Thyroid gland (tissue), 4 donors: ENCODE results near the gene SELENOT. TPM values are rescaled to one million over a fixed set of nuclear protein-coding genes. Genes with fewer than 3 reads are reported as not detected.

Source experiments
- DNase-seq, 2 donors: peaks; one replicate each; pipeline ENCODE4 v3.0.0-alpha.2; 2019
- H3K27ac ChIP-seq, 3 donors: fragments of 200-600 bp; sonication (generic); 1 replicate in 2 of 3; 2 replicates in 1 of 3; pipeline ENCODE4 v1.5.1; 2016 to 2019; ENCODE audit warnings: mild to moderate bottlenecking in 1 of 3, moderate library complexity in 1 of 3
- H3K27me3 ChIP-seq: fragments of 200-600 bp; sonication (generic); one replicate; pipeline ENCODE4 v1.5.1; 2019
- H3K36me3 ChIP-seq, 2 donors: fragments of 200-600 bp; sonication (generic); one replicate each; pipeline ENCODE4 v1.5.1; 2016 to 2019
- H3K4me1 ChIP-seq, 2 donors: fragments of 200-600 bp; sonication (generic); one replicate each; pipeline ENCODE4 v1.5.1; 2017 to 2019
- H3K4me3 ChIP-seq, 3 donors: fragments of 200-600 bp; sonication (generic); replicated peaks in 1 of 3; 1 replicate in 2 of 3; 2 replicates in 1 of 3; pipeline ENCODE4 v1.5.1; 2016; ENCODE audit warnings: mild to moderate bottlenecking in 1 of 3
- H3K9me3 ChIP-seq: fragments of 200-600 bp; sonication (generic); one replicate; pipeline ENCODE4 v1.5.1; 2017
- POLR2A ChIP-seq, 2 donors: fragments of 450-650 bp; IDR thresholded peaks; one replicate each; pipeline ENCODE4 v1.6.1; 2017; ENCODE audit warnings: antibody characterized with exemption in 2 of 2, mild to moderate bottlenecking in 2 of 2, moderate library complexity in 1 of 2
- WGBS, 2 donors: methylation state at CpG; one replicate each; pipeline ENCODE4 v1.1.5; 2017; 5-methylcytosine and 5-hydroxymethylcytosine counted together
- intact Hi-C: fragments of 100-400 bp; cut with DNase I; formaldehyde crosslinking; loops from one replicate; pipeline ENCODE4 v1.15.1; 2023
- total RNA-seq, 4 donors: library from RNA; depleted of rRNA; stranded (reverse); fragments of >200 nt; gene quantifications; one replicate each; pipeline ENCODE4 v1.2.3, GENCODE V29; 2016
- TF ChIP-seq, protein P1 (sequence below), 6 experiments: fragments of 200-600 bp in 3 of 6; fragments of 450-650 bp in 3 of 6; sonication (generic) in 3 of 6; IDR thresholded peaks; one replicate each; pipeline ENCODE4 v1.5.1; 2016 to 2019; ENCODE audit warnings: antibody characterized with exemption in 6 of 6, mild to moderate bottlenecking in 2 of 6, inconsistent platforms in 1 of 6, moderate library complexity in 1 of 6

Gene SELENOT, protein sequence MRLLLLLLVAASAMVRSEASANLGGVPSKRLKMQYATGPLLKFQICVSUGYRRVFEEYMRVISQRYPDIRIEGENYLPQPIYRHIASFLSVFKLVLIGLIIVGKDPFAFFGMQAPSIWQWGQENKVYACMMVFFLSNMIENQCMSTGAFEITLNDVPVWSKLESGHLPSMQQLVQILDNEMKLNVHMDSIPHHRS
- 100 to 1,000 TPM in 3 of 4 donors, 10 to 100 TPM in 1; 98.8 to 168 (median 137) TPM for total RNA-seq

DNA sequence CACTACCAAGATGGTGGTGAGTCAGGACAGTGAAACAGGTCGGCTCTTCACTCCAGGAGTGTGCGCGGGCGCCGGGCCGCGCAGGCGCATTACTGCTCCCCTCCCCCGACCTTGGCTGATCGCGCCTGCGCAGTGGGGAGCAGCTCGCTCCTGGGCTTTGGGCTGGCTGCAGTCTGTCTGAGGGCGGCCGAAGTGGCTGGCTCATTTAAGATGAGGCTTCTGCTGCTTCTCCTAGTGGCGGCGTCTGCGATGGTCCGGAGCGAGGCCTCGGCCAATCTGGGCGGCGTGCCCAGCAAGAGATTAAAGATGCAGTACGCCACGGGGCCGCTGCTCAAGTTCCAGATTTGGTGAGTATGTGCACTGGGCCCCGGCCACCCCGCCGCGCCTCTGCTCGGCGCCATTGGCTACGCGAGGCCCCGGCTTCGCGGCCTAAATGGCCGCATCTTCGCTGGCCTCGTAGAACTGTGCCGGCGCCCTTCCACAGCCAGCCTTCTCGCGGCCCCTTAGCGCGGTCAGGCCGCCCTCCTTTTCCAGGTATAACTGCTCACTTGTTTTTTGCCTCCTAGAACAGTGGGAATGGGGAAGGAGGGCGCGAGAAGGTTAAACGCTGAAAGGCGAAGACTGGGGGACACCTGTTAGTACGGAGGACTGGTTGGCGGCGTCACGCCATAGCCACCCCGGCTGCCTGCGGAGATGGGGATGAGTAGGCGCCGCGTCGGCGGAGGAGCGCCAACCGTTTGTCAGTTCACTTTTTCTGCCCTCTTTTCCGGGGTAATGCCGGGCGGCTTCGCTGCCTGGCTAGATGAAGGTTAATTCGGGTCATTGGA is at the start of gene SELENOT:
SELENOT (plus strand) TSS at position 169 of the 827 bp plus-strand sequence; CDS start at position 211, 42 bp downstream.
- H3K4me3 ChIP-seq: peak within 1 kb of the TSS; percentile 42 to 79 (median 54)
- DNase-seq: peak; percentile 94 to 95
- H3K36me3 ChIP-seq: no peaks in the 10 kb centered on the region
- TF ChIP-seq POLR2A (IDR thresholded peaks at IDR 0.05): peak; percentile 81 to 98
- TF ChIP-seq, protein P1, sequence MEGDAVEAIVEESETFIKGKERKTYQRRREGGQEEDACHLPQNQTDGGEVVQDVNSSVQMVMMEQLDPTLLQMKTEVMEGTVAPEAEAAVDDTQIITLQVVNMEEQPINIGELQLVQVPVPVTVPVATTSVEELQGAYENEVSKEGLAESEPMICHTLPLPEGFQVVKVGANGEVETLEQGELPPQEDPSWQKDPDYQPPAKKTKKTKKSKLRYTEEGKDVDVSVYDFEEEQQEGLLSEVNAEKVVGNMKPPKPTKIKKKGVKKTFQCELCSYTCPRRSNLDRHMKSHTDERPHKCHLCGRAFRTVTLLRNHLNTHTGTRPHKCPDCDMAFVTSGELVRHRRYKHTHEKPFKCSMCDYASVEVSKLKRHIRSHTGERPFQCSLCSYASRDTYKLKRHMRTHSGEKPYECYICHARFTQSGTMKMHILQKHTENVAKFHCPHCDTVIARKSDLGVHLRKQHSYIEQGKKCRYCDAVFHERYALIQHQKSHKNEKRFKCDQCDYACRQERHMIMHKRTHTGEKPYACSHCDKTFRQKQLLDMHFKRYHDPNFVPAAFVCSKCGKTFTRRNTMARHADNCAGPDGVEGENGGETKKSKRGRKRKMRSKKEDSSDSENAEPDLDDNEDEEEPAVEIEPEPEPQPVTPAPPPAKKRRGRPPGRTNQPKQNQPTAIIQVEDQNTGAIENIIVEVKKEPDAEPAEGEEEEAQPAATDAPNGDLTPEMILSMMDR (IDR thresholded peaks at IDR 0.05): peak in 4 of 6 experiments; percentile 27 to 40 (median 36)
- 0 to 1% methylated on average over 21 to 50 of the region's 69 CpGs for WGBS, 2 donors
- intact Hi-C loops: loop anchor here (5.0 kb wide), 1 partner anchor 56 kb away; the partner anchor contains the start of genes EIF2A and SERP1
- H3K9me3 ChIP-seq: no peaks in the 10 kb centered on the region
- peaks cover 20 to 40% of the 10 kb centered on the region in 2 donors for H3K4me1 ChIP-seq
- H3K27me3 ChIP-seq: no peaks in the 10 kb centered on the region
- peak within 1 kb of the TSS; percentile 94 to 97 (median 97) for H3K27ac ChIP-seq

DNA sequence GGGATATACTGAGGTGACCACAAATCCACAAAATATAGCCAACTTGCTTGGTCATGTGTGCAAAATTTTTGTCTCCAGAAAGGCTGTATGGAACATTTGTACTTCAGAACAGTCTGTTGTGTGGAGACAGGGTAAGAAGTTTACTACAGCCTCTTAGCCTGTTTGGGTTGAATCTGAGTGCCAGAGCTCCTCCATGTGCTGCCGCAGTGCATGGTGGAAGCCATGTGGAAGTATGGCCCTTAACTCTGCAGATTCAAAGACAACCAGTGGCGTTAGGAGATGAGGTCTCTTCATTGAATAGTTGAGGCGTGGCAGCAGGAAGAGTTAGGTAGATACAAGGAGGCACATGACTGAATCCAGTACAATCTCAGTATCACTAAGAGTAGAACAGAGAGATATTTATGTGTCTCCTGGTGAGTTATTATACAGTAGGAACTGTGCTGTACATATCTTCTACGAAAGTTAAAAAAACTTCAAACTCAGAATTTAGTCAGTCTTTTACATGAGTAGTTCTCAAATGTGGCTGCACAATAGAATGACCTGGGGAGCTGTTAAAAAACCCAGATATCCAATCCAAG is 47.2 kb upstream of the SELENOT start:
- no peak overlapping the region for H3K27ac ChIP-seq
- peaks cover 3 to 16% of the 10 kb centered on the region in 2 donors for H3K36me3 ChIP-seq
- intact Hi-C loops: no loop called here
- H3K4me1 ChIP-seq: no peaks in the 10 kb centered on the region
- WGBS, 2 donors: 93 to 98% methylated on average over 4 of the region's 4 CpGs
- no peak overlapping the region for H3K4me3 ChIP-seq
- no peak for DNase-seq
- TF ChIP-seq, protein P1 (IDR thresholded peaks at IDR 0.05): no peak
- TF ChIP-seq POLR2A (IDR thresholded peaks at IDR 0.05): no peak
- no peaks in the 10 kb centered on the region for H3K9me3 ChIP-seq
- H3K27me3 ChIP-seq: no peaks in the 10 kb centered on the region

DNA sequence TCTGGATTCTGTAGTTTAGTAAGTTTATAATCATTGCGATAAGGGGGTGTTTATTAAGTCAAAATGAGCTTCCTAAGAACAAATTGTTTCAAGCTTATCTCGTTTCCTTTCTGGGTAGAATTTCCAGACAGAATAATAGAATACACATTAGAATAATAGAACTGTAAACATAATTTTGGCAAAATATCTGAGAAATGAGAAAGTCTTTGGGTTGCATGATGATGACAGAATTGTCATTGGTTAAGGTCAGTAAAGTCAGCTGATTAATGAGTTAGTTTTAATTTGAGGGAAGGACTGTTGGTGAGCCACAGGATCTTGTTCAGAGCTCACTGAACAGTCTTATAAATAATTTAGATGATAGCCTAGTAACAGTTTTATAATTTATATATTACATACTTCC is 46.3 kb upstream of the SELENOT start:
- H3K27ac ChIP-seq: no peak overlapping the region

DNA sequence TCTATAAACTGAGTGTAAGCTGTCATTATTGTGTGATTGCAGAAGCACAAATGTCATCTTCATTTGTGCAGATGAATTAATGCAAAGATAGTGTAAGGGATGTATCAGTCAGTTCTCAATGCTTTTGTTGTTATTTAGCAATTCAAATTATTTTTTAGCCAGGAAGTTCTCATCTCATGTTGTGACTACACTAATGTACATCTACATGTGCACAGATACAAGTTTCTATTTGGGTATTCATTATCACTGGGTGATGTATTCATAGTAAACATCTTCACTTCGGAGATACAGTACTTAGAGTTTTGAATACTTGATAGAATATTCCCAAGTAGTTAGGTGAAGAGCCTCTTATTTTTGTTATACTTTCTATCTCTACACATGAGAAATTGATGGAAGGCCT is 45.4 kb upstream of the SELENOT start:
- H3K27ac ChIP-seq: no peak overlapping the region
- no peak overlapping the region for H3K4me3 ChIP-seq
- H3K27me3 ChIP-seq: no peaks in the 10 kb centered on the region
- no peak for DNase-seq
- peaks cover 3 to 13% of the 10 kb centered on the region in 2 donors for H3K36me3 ChIP-seq
- WGBS, 2 donors: 71 to 74% methylated on average over 1 of the region's 1 CpG
- TF ChIP-seq POLR2A (IDR thresholded peaks at IDR 0.05): no peak
- no peaks in the 10 kb centered on the region for H3K4me1 ChIP-seq
- intact Hi-C loops: no loop called here
- H3K9me3 ChIP-seq: no peaks in the 10 kb centered on the region

More for the DNA sequence above, 46.3 kb upstream of the SELENOT start:
- H3K4me3 ChIP-seq: no peak overlapping the region
- no peaks in the 10 kb centered on the region for H3K27me3 ChIP-seq
- H3K36me3 ChIP-seq: peaks cover 3 to 16% of the 10 kb centered on the region in 2 donors
- no peaks in the 10 kb centered on the region for H3K4me1 ChIP-seq
- intact Hi-C loops: no loop called here
- H3K9me3 ChIP-seq: no peaks in the 10 kb centered on the region
- DNase-seq: no peak
- 76 to 78% methylated on average over 2 of the region's 2 CpGs for WGBS, 2 donors
- TF ChIP-seq, protein P1 (IDR thresholded peaks at IDR 0.05): no peak
- TF ChIP-seq POLR2A (IDR thresholded peaks at IDR 0.05): no peak

DNA sequence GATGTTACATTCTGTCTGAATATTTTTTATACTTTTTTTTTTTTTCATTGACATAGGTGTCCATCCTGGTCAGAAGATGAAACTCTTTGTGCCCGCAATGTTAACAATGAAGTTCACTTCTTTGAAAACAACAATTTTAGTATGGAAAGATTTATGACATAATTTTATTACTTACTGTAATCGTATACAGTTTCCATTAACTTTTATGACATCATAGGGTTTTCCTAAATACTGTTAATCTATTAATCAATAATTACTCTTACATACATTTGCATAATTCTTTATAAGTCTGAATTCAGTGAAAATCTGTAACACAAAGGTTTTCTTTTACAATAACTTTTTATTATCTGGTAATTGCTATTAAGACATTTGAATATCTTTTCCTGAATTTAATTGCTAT is 38.9 kb upstream of the SELENOT start:
- TF ChIP-seq POLR2A (IDR thresholded peaks at IDR 0.05): no peak
- TF ChIP-seq, protein P1 (IDR thresholded peaks at IDR 0.05): no peak
- peaks cover 19 to 20% of the 10 kb centered on the region in 2 donors for H3K36me3 ChIP-seq
- H3K4me1 ChIP-seq: no peaks in the 10 kb centered on the region
- DNase-seq: no peak
- 78% methylated on average over 2 of the region's 2 CpGs for WGBS, 2 donors
- H3K9me3 ChIP-seq: no peaks in the 10 kb centered on the region
- no peak overlapping the region for H3K27ac ChIP-seq
- intact Hi-C loops: no loop called here
- H3K27me3 ChIP-seq: no peaks in the 10 kb centered on the region
- H3K4me3 ChIP-seq: no peak overlapping the region
